ENCODE measurements around the gene KLHL3. TPM values are rescaled to one million over a fixed set of nuclear protein-coding genes. Genes with fewer than 3 reads are reported as not detected.

Gene KLHL3
- total and polyA plus RNA-seq, 2 experiments from 2014 or later, result 4.9 to 10.8 TPM

DNA sequence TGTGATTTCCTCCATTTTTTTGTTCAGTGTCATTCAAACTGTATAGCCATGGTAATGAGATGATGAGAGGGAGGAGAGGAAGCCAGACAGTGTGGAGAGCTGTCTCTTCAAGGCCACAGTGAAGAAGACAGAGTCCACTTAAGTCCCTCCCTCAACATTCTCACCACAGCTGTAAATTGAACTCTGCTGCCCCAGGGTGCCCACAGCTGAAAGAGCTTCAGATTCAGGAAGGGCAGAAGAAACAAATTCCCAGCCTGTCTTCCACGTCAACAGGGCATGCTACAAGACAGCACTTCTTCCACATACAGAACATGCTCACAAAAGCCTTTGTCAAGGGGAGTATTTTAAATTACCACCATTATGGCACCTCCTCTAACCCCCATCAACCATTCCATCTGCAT, 100.4 kb downstream of the KLHL3 start (continued):
- TF ChIP-seq, protein P1, sequence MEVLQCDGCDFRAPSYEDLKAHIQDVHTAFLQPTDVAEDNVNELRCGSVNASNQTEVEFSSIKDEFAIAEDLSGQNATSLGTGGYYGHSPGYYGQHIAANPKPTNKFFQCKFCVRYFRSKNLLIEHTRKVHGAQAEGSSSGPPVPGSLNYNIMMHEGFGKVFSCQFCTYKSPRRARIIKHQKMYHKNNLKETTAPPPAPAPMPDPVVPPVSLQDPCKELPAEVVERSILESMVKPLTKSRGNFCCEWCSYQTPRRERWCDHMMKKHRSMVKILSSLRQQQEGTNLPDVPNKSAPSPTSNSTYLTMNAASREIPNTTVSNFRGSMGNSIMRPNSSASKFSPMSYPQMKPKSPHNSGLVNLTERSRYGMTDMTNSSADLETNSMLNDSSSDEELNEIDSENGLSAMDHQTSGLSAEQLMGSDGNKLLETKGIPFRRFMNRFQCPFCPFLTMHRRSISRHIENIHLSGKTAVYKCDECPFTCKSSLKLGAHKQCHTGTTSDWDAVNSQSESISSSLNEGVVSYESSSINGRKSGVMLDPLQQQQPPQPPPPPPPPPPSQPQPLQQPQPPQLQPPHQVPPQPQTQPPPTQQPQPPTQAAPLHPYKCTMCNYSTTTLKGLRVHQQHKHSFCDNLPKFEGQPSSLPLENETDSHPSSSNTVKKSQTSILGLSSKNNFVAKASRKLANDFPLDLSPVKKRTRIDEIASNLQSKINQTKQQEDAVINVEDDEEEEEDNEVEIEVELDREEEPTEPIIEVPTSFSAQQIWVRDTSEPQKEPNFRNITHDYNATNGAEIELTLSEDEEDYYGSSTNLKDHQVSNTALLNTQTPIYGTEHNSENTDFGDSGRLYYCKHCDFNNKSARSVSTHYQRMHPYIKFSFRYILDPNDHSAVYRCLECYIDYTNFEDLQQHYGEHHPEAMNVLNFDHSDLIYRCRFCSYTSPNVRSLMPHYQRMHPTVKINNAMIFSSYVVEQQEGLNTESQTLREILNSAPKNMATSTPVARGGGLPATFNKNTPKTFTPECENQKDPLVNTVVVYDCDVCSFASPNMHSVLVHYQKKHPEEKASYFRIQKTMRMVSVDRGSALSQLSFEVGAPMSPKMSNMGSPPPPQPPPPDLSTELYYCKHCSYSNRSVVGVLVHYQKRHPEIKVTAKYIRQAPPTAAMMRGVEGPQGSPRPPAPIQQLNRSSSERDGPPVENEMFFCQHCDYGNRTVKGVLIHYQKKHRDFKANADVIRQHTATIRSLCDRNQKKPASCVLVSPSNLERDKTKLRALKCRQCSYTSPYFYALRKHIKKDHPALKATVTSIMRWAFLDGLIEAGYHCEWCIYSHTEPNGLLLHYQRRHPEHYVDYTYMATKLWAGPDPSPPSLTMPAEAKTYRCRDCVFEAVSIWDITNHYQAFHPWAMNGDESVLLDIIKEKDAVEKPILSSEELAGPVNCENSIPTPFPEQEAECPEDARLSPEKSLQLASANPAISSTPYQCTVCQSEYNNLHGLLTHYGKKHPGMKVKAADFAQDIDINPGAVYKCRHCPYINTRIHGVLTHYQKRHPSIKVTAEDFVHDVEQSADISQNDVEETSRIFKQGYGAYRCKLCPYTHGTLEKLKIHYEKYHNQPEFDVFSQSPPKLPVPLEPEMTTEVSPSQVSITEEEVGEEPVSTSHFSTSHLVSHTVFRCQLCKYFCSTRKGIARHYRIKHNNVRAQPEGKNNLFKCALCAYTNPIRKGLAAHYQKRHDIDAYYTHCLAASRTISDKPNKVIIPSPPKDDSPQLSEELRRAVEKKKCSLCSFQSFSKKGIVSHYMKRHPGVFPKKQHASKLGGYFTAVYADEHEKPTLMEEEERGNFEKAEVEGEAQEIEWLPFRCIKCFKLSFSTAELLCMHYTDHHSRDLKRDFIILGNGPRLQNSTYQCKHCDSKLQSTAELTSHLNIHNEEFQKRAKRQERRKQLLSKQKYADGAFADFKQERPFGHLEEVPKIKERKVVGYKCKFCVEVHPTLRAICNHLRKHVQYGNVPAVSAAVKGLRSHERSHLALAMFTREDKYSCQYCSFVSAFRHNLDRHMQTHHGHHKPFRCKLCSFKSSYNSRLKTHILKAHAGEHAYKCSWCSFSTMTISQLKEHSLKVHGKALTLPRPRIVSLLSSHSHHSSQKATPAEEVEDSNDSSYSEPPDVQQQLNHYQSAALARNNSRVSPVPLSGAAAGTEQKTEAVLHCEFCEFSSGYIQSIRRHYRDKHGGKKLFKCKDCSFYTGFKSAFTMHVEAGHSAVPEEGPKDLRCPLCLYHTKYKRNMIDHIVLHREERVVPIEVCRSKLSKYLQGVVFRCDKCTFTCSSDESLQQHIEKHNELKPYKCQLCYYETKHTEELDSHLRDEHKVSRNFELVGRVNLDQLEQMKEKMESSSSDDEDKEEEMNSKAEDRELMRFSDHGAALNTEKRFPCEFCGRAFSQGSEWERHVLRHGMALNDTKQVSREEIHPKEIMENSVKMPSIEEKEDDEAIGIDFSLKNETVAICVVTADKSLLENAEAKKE (CRISPR knock-in tag; IDR thresholded peaks at IDR 0.05), result no peak
- TF ChIP-seq CREB1 (CRISPR knock-in tag; IDR thresholded peaks at IDR 0.05; ENCODE audit: low read depth) (no peak), STAT1 (IDR thresholded peaks at IDR 0.05; ENCODE audit: unreplicated experiment) (no peak), EZH2 (IDR thresholded peaks at IDR 0.05; ENCODE audit: low read depth, unreplicated experiment) (no peak), POLR2AphosphoS5 (IDR thresholded peaks at IDR 0.05; ENCODE audit: low read depth) (no peak)
- TF ChIP-seq, protein P2, sequence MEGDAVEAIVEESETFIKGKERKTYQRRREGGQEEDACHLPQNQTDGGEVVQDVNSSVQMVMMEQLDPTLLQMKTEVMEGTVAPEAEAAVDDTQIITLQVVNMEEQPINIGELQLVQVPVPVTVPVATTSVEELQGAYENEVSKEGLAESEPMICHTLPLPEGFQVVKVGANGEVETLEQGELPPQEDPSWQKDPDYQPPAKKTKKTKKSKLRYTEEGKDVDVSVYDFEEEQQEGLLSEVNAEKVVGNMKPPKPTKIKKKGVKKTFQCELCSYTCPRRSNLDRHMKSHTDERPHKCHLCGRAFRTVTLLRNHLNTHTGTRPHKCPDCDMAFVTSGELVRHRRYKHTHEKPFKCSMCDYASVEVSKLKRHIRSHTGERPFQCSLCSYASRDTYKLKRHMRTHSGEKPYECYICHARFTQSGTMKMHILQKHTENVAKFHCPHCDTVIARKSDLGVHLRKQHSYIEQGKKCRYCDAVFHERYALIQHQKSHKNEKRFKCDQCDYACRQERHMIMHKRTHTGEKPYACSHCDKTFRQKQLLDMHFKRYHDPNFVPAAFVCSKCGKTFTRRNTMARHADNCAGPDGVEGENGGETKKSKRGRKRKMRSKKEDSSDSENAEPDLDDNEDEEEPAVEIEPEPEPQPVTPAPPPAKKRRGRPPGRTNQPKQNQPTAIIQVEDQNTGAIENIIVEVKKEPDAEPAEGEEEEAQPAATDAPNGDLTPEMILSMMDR (conservative IDR thresholded peaks at IDR 0.05; ENCODE audit: low read depth in 2 of 2), result no peak

DNA sequence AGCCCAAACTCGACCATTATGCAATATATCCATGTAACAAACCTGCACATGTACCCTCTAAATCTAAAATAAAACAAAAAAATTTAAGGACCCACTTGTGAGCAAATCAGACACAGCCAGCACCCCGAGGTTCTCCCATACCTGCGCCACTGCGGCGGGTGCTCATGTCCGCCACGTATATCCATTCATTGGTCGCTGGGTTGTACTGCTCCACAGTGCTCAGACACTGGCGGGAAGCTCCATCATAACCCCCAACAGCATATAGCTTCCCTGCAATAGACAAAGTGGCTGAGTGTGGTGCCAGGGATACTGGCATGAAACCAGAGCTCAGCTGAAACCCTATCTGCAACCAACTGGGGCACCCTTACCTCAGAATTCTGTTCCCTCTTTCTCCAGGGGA, 102.0 kb downstream of the KLHL3 start:
- Mint-ChIP-seq H3K4me3 (no peak overlapping the region), H3K27ac (no peak overlapping the region), H3K9me3 (no peaks in the 10 kb centered on the region), H3K27me3 (ENCODE audit: insufficient read depth, low read depth, poor library complexity) (no peaks in the 10 kb centered on the region), H3K36me3 (ENCODE audit: low read depth) (peaks cover 31% of the 10 kb centered on the region; the same call in 2 of the 3 replicates), H3K4me1 (peaks cover 13% of the 10 kb centered on the region)
- Histone ChIP-seq H3K36me3 (ENCODE audit: insufficient read depth) (no peaks in the 10 kb centered on the region), H3F3A (replicated peaks; ENCODE audit: low read depth) (no peaks in the 10 kb centered on the region), H2AFZ (no peak overlapping the region), H3K27me3 (ENCODE audit: insufficient read depth) (no peaks in the 10 kb centered on the region), H3K79me2 (replicated peaks; ENCODE audit: insufficient read depth) (no peaks in the 10 kb centered on the region), H3K4me3 (no peak overlapping the region), H3K4me1 (ENCODE audit: insufficient read depth) (peaks cover 8% of the 10 kb centered on the region; the same call in 1 of the 2 replicates), H3K4me2 (no peak overlapping the region), H4K20me1 (replicated peaks; ENCODE audit: insufficient read depth) (no peaks in the 10 kb centered on the region), H3K27ac (ENCODE audit: low read depth) (no peak overlapping the region), H3K9me2 (ENCODE audit: insufficient read depth) (no peaks in the 10 kb centered on the region)
- no peak for DNase-seq (ENCODE audit: low spot score)
- ATAC-seq, result no peak
- TF ChIP-seq, protein P3, sequence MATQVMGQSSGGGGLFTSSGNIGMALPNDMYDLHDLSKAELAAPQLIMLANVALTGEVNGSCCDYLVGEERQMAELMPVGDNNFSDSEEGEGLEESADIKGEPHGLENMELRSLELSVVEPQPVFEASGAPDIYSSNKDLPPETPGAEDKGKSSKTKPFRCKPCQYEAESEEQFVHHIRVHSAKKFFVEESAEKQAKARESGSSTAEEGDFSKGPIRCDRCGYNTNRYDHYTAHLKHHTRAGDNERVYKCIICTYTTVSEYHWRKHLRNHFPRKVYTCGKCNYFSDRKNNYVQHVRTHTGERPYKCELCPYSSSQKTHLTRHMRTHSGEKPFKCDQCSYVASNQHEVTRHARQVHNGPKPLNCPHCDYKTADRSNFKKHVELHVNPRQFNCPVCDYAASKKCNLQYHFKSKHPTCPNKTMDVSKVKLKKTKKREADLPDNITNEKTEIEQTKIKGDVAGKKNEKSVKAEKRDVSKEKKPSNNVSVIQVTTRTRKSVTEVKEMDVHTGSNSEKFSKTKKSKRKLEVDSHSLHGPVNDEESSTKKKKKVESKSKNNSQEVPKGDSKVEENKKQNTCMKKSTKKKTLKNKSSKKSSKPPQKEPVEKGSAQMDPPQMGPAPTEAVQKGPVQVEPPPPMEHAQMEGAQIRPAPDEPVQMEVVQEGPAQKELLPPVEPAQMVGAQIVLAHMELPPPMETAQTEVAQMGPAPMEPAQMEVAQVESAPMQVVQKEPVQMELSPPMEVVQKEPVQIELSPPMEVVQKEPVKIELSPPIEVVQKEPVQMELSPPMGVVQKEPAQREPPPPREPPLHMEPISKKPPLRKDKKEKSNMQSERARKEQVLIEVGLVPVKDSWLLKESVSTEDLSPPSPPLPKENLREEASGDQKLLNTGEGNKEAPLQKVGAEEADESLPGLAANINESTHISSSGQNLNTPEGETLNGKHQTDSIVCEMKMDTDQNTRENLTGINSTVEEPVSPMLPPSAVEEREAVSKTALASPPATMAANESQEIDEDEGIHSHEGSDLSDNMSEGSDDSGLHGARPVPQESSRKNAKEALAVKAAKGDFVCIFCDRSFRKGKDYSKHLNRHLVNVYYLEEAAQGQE (IDR thresholded peaks at IDR 0.05; ENCODE audit: unreplicated experiment), result no peak
- TF ChIP-seq EZH2 (IDR thresholded peaks at IDR 0.05; ENCODE audit: low read depth, unreplicated experiment) (no peak), JUNB (IDR thresholded peaks at IDR 0.05; ENCODE audit: unreplicated experiment) (no peak), STAT1 (IDR thresholded peaks at IDR 0.05; ENCODE audit: unreplicated experiment) (no peak)

Data from GM23338 (cell line).